B cell (primary cell): ENCODE results near the gene LENEP. TPM values are rescaled to one million over a fixed set of nuclear protein-coding genes. Genes with fewer than 3 reads are reported as not detected.

ENCODE experiments used
- ATAC-seq: fragments of 200-7000 bp; cut with Tn5 transposase; one replicate; pipeline ENCODE4 v1.10.0; 2021; ENCODE audit warnings: low read depth, mild to moderate bottlenecking, moderate number of reproducible peaks, moderate library complexity
- CTCF ChIA-PET: fragments of 350-600 bp; sonication (Branson Sonifier 250); formaldehyde crosslinking; loops from one replicate; lab custom pipeline; 2021; ENCODE audit warnings: antibody characterized with exemption, inconsistent platforms; lab: Charles Lee
- POLR2A ChIA-PET: fragments of 350-600 bp; sonication (Branson Sonifier 250); formaldehyde crosslinking; loops from one replicate; lab custom pipeline; 2021; ENCODE audit warnings: antibody characterized with exemption; lab: Charles Lee
- DNase-seq: peaks from one replicate; pipeline ENCODE4 v3.0.0; 2013
- H2AFZ ChIP-seq: 2 replicates; pipeline ENCODE4 v1.6.1; 2012; ENCODE audit warnings: mild to moderate bottlenecking, low read depth, low read length; ENCODE audit not compliant: insufficient read depth, poor library complexity, severe bottlenecking
- H3K27ac ChIP-seq, 2 donors: 1 replicate in 1 of 2; 2 replicates in 1 of 2; pipeline ENCODE4 v1.5.1; 2012 to 2013; ENCODE audit warnings: low read length in 2 of 2, mild to moderate bottlenecking in 2 of 2, moderate library complexity in 1 of 2
- H3K27me3 ChIP-seq, 4 experiments: fragments of 200-600 bp in 1 of 4; sonication (generic) in 1 of 4; replicated peaks in 1 of 4; 1 replicate in 2 of 4; 2 replicates in 2 of 4; pipeline versions ENCODE4 v1.6.1 to v1.7.0; 2013 to 2016; ENCODE audit warnings: low read length in 3 of 4, mild to moderate bottlenecking in 2 of 4, mixed read lengths in 1 of 4, moderate library complexity in 1 of 4; ENCODE audit not compliant: insufficient read depth in 4 of 4, control insufficient read depth in 3 of 4; ENCODE audit errors: control extremely low read depth in 1 of 4
- H3K36me3 ChIP-seq, 2 experiments: replicated peaks in 1 of 2; 1 replicate in 1 of 2; 2 replicates in 1 of 2; pipeline versions ENCODE4 v1.6.1 to v1.7.1; 2013; ENCODE audit warnings: low read length in 1 of 2; ENCODE audit not compliant: insufficient read depth in 2 of 2, control insufficient read depth in 1 of 2; ENCODE audit errors: control extremely low read depth in 1 of 2, extremely low read depth in 1 of 2
- H3K4me1 ChIP-seq, 2 donors: fragments of 200-600 bp in 1 of 2; sonication (generic) in 1 of 2; 1 replicate in 1 of 2; 2 replicates in 1 of 2; pipeline versions ENCODE4 v1.5.1 to v1.6.1; 2013 to 2017; ENCODE audit warnings: low read length in 2 of 2; ENCODE audit not compliant: control insufficient read depth in 2 of 2, insufficient read depth in 2 of 2
- H3K4me2 ChIP-seq: replicated peaks from 2 replicates; pipeline ENCODE3; 2012; ENCODE audit warnings: mild to moderate bottlenecking, low read depth, low read length; ENCODE audit not compliant: poor library complexity, severe bottlenecking
- H3K4me3 ChIP-seq, 5 experiments: fragments of 200-600 bp in 1 of 5; sonication (generic) in 1 of 5; 1 replicate in 3 of 5; 2 replicates in 2 of 5; pipeline versions ENCODE4 v1.5.1 to v1.7.0; 2011 to 2016; ENCODE audit warnings: low read length in 4 of 5, mild to moderate bottlenecking in 4 of 5, low read depth in 2 of 5, control low read depth in 1 of 5, moderate library complexity in 1 of 5; ENCODE audit not compliant: insufficient read depth in 1 of 5; ENCODE audit errors: control extremely low read depth in 1 of 5, extremely low read depth in 1 of 5
- H3K79me2 ChIP-seq: fragments of 200-600 bp; sonication (generic); one replicate; pipeline ENCODE4 v1.6.0; 2016; ENCODE audit warnings: low read length; ENCODE audit not compliant: control insufficient read depth, insufficient read depth
- H3K9ac ChIP-seq: fragments of 200-600 bp; sonication (generic); 2 replicates; pipeline ENCODE4 v1.6.1; 2017; ENCODE audit warnings: mild to moderate bottlenecking, low read length, moderate library complexity
- H3K9me3 ChIP-seq, 3 donors: one replicate each; pipeline versions ENCODE4 v1.6.1 to v1.7.1; 2013; ENCODE audit warnings: low read length in 2 of 3; ENCODE audit not compliant: control insufficient read depth in 2 of 3, insufficient read depth in 1 of 3; ENCODE audit errors: control extremely low read depth in 1 of 3
- H4K20me1 ChIP-seq: 2 replicates; pipeline ENCODE4 v1.6.0; 2012; ENCODE audit warnings: mild to moderate bottlenecking, low read length; ENCODE audit not compliant: insufficient read depth, control insufficient read depth, poor library complexity, severe bottlenecking
- H3K27ac Mint-ChIP-seq: one replicate; pipeline ENCODE4 v1.8.0; 2021; ENCODE audit warnings: mixed read lengths
- H3K27me3 Mint-ChIP-seq: one replicate; pipeline ENCODE4 v1.8.0; 2021; ENCODE audit warnings: mixed read lengths
- H3K4me1 Mint-ChIP-seq: one replicate; pipeline ENCODE4 v1.8.0; 2021; ENCODE audit warnings: mixed read lengths
- H3K4me3 Mint-ChIP-seq: one replicate; pipeline ENCODE4 v1.8.0; 2021; ENCODE audit warnings: mixed read lengths
- H3K9me3 Mint-ChIP-seq: one replicate; pipeline ENCODE4 v1.8.0; 2022; ENCODE audit warnings: mixed read lengths; ENCODE audit not compliant: insufficient read depth
- EZH2 ChIP-seq: IDR thresholded peaks from 2 replicates; pipeline ENCODE4 v1.6.1; 2012; ENCODE audit warnings: borderline replicate concordance, low read depth, mild to moderate bottlenecking, moderate library complexity, low read length; ENCODE audit not compliant: insufficient read depth, poor library complexity, severe bottlenecking
- WGBS: methylation state at CpG from one replicate; pipeline ENCODE4 v1.1.5; 2013; ENCODE audit warnings: missing lambda C conversion rate; ENCODE audit not compliant: insufficient coverage; 5-methylcytosine and 5-hydroxymethylcytosine counted together
- intact Hi-C: fragments of 100-400 bp; cut with micrococcal nuclease; formaldehyde crosslinking; loops from one replicate; pipeline ENCODE4 v1.10.0; 2022
- polyA plus RNA-seq: library from polyadenylated mRNA; depleted of rRNA; stranded (reverse); fragments of >200 nt; gene quantifications from 2 replicates; pipeline ENCODE4 v1.2.3, GENCODE V29; 2012
- total RNA-seq, 2 donors: library from RNA; stranded (reverse); fragments of 120-200 nt in 1 of 2; gene quantifications; 1 replicate in 1 of 2; 2 replicates in 1 of 2; pipeline versions ENCODE4 v1.2.3 to v1.2.4, GENCODE V29; 2013 to 2022
- TF ChIP-seq, protein P1 (sequence below): fragments of 200-600 bp; IDR thresholded peaks from one replicate; pipeline ENCODE4 v1.8.0; 2022; ENCODE audit warnings: antibody characterized with exemption, mild to moderate bottlenecking

LENEP gene
- total and polyA plus RNA-seq, 2 donors (not counting 1 experiment from before 2014, with no cell fraction given), result 2.0 TPM; not detected in 1

DNA sequence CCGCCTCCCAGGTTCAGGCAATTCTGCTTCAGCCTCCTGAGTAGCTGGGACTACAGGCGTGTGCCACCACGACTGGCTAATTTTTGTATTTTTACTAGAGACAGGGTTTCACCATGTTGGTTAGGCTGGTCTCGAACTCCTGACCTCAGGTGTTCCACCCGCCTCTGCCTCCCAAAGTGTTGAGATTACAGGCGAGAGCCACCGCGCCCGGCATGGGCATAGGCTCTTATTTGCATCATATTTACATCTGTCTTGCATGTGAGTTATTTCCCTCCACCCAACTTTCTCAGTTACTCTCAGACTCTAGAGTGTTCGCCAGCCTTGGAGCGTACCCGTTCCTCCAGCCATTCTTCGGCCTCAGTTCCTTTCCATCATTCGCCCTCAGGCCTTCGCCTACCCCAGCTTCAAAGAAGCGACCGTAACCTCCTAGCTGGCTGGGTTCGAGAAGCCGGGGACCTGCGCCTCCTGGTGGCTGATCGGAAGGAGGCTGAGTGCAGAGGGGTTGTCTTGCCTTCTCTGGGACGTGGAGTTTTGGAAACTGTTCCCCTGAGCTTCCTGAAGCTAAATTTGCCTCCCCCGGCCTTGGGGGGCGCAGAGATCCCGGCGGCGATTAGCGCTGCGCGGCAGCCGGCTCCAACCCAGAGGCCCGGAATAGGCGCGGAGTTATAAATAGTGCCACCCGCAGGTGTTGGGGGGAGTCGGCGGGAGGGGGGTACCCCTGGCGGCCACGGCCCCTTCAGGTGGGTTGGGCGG is 5.6 kb downstream of the LENEP start:
- CTCF ChIA-PET, result interaction anchor here (0.6 to 18.4 kb wide), 22 partner anchors 9 to 1289 kb away, joined by 3 to 295 read pairs (median 6); partner anchors contain the start of genes CKS1B, FLAD1, PBXIP1 and PMVK
- intact Hi-C loops, result loop anchor here (1.0 kb wide), 3 partner anchors 24 to 44 kb away; no protein-coding TSS in a partner anchor
- Histone ChIP-seq H3K9me3 (no peaks in the 10 kb centered on the region), H3K4me3 (peak overlapping the region; percentile 0 to 93 (median 74)), H4K20me1 (no peaks in the 10 kb centered on the region), H3K4me1 (peaks cover 12 to 21% of the 10 kb centered on the region in 2 donors), H3K27ac (peak overlapping the region; percentile 39 to 48), H3K36me3 (no peaks in the 10 kb centered on the region), H2AFZ (peak overlapping the region; percentile 68), H3K79me2 (peaks cover 21% of the 10 kb centered on the region), H3K4me2 (peak overlapping the region; percentile 97), H3K9ac (peak overlapping the region; percentile 75), H3K27me3 (no peaks in the 10 kb centered on the region)
- POLR2A ChIA-PET, result interaction anchor here (0.7 to 7.4 kb wide), 12 partner anchors 11 to 138 kb away, joined by 3 to 74 read pairs (median 5); partner anchors contain the start of genes CKS1B, FLAD1, PMVK and PYGO2
- Mint-ChIP-seq H3K9me3 (no peaks in the 10 kb centered on the region), H3K4me1 (peaks cover 28% of the 10 kb centered on the region), H3K4me3 (peak overlapping the region; percentile 90), H3K27ac (peak overlapping the region; percentile 84), H3K27me3 (no peaks in the 10 kb centered on the region)
- ATAC-seq (no peak), DNase-seq (peak; percentile 78)
- no peak for TF ChIP-seq EZH2
- TF ChIP-seq, protein P1, sequence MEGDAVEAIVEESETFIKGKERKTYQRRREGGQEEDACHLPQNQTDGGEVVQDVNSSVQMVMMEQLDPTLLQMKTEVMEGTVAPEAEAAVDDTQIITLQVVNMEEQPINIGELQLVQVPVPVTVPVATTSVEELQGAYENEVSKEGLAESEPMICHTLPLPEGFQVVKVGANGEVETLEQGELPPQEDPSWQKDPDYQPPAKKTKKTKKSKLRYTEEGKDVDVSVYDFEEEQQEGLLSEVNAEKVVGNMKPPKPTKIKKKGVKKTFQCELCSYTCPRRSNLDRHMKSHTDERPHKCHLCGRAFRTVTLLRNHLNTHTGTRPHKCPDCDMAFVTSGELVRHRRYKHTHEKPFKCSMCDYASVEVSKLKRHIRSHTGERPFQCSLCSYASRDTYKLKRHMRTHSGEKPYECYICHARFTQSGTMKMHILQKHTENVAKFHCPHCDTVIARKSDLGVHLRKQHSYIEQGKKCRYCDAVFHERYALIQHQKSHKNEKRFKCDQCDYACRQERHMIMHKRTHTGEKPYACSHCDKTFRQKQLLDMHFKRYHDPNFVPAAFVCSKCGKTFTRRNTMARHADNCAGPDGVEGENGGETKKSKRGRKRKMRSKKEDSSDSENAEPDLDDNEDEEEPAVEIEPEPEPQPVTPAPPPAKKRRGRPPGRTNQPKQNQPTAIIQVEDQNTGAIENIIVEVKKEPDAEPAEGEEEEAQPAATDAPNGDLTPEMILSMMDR, result peak; percentile 79
- WGBS, result 7% methylated on average over 34 of the region's 40 CpGs
